Body of pancreas (tissue), 4 donors: ENCODE results near the gene DDX3X. TPM values are rescaled to one million over a fixed set of nuclear protein-coding genes. Genes with fewer than 3 reads are reported as not detected.
A peak's percentile ranks its signal among the peaks of the same experiment; 100 is the strongest.

Source experiments
- ATAC-seq: fragments of 150-250 bp; one replicate; pipeline ENCODE4 v1.9.1; 2016
- DNase-seq, 4 donors: peaks; one replicate each; pipeline ENCODE4 v3.0.0-alpha.2; 2019
- H3K27ac ChIP-seq, 4 donors: fragments of 200-600 bp; sonication (generic); 1 replicate in 3 of 4; 2 replicates in 1 of 4; pipeline versions ENCODE4 v1.5.1 to v1.6.1; 2016 to 2019; ENCODE audit warnings: mild to moderate bottlenecking in 1 of 4, mixed read lengths in 1 of 4, moderate library complexity in 1 of 4
- H3K27me3 ChIP-seq, 2 donors: fragments of 200-600 bp; sonication (generic); one replicate each; pipeline ENCODE4 v1.6.0; 2016; ENCODE audit warnings: mild to moderate bottlenecking in 1 of 2
- H3K36me3 ChIP-seq, 2 donors: fragments of 200-600 bp; sonication (generic); replicated peaks in 1 of 2; 2 replicates each; pipeline ENCODE4 v1.5.1; 2016; ENCODE audit warnings: low read depth in 2 of 2; ENCODE audit not compliant: insufficient read depth in 1 of 2
- H3K4me1 ChIP-seq: fragments of 200-600 bp; sonication (generic); one replicate; pipeline ENCODE4 v1.6.0; 2016
- H3K4me3 ChIP-seq, 2 donors: fragments of 200-600 bp; sonication (generic); 1 replicate in 1 of 2; 2 replicates in 1 of 2; pipeline ENCODE4 v1.5.1; 2016 to 2019
- H3K9me3 ChIP-seq, 3 donors: fragments of 200-600 bp; sonication (generic); 1 replicate in 2 of 3; 2 replicates in 1 of 3; pipeline ENCODE4 v1.5.1; 2016
- POLR2A ChIP-seq, 3 donors: fragments of 450-650 bp; IDR thresholded peaks; one replicate each; pipeline ENCODE4 v1.6.1; 2016; ENCODE audit warnings: antibody characterized with exemption in 3 of 3, mild to moderate bottlenecking in 2 of 3
- WGBS, 2 donors: methylation state at CpG; one replicate each; pipeline ENCODE4 v1.1.5; 2017; 5-methylcytosine and 5-hydroxymethylcytosine counted together
- intact Hi-C: fragments of 100-400 bp; cut with DNase I; formaldehyde crosslinking; loops from one replicate; pipeline ENCODE4 v1.15.1; 2023
- total RNA-seq, 2 donors: library from RNA; depleted of rRNA; stranded (reverse); fragments of >200 nt; gene quantifications; one replicate each; pipeline ENCODE4 v1.1.0, GENCODE V29; 2016
- TF ChIP-seq, protein P1 (sequence below), 7 experiments: fragments of 450-650 bp in 4 of 7; fragments of 200-600 bp in 3 of 7; sonication (generic) in 3 of 7; IDR thresholded peaks; one replicate each; pipeline ENCODE4 v1.5.1; 2016 to 2019; ENCODE audit warnings: antibody characterized with exemption in 7 of 7

Gene DDX3X
- total RNA-seq, 2 donors from 2014 or later, result 104 to 127 TPM

DNA sequence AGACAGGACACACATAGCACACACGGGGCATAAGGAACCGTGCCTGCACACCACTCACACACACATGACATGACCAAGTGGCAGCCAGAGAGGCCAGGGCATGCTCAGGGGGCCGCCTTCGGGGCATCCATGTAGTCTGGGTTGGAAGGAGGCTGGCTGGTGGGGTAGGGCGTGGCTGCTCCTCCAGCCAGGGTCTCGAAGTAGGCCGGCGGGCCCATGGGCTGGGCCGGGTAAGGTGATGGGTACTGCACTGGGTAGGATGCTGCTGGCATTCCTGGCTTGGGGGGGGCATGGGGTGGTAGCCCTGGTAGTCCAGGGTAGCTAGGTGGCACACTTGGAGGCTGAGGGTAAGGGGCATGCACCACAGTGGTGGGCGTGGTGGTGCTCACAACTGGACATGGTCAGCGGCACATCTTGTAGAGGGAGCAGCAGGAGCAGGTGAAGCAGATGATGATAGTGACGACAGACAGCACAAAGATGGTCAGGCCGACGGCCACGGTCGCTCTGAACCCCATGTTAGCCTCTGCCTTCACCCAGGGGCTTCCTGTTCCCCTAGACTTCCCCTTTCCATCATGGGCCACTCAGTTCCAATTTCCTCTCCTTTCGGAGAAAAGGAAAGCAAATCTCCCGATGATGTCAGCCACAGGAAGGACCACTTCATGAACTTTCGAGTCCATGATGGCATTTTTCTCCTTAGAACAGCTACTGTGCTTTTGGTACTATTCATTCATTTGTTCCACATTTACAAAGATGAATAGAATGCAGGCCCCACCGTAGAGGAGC lies 10.9 kb upstream of the DDX3X start:
- Histone ChIP-seq H3K4me1 (no peaks in the 10 kb centered on the region), H3K36me3 (no peaks in the 10 kb centered on the region), H3K4me3 (no peak overlapping the region), H3K27me3 (no peaks in the 10 kb centered on the region), H3K27ac (no peak overlapping the region), H3K9me3 (no peaks in the 10 kb centered on the region)
- ATAC-seq (no peak), DNase-seq (peak in 1 of 4 donors; percentile 3)
- no peak for TF ChIP-seq POLR2A (IDR thresholded peaks at IDR 0.05)
- TF ChIP-seq, protein P1, sequence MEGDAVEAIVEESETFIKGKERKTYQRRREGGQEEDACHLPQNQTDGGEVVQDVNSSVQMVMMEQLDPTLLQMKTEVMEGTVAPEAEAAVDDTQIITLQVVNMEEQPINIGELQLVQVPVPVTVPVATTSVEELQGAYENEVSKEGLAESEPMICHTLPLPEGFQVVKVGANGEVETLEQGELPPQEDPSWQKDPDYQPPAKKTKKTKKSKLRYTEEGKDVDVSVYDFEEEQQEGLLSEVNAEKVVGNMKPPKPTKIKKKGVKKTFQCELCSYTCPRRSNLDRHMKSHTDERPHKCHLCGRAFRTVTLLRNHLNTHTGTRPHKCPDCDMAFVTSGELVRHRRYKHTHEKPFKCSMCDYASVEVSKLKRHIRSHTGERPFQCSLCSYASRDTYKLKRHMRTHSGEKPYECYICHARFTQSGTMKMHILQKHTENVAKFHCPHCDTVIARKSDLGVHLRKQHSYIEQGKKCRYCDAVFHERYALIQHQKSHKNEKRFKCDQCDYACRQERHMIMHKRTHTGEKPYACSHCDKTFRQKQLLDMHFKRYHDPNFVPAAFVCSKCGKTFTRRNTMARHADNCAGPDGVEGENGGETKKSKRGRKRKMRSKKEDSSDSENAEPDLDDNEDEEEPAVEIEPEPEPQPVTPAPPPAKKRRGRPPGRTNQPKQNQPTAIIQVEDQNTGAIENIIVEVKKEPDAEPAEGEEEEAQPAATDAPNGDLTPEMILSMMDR (IDR thresholded peaks at IDR 0.05), result no peak
- WGBS, 2 donors, result 60 to 81% methylated on average over 2 to 20 of the region's 20 CpGs
- intact Hi-C loops, result no loop called here

DNA sequence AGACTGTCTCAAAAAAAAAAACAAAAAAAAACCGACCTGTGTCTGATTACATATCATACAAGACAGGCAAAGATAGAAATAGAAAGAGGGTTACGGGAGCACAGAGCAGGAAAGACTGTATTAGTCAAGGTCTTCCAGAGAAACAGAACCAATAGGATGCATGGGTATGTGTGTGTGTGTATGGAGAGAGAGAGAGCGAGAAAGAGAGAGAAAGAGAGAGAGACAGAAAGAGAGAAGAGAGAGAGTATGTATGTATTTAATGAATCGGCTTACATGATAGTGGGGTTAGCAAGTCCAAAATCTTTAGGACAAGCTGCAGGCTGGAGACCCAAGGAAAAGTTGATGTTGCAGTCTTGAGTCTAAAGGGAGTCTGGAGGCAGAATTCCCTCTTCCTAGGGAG lies 7.5 kb upstream of the DDX3X start:
- intact Hi-C loops, result no loop called here
- Histone ChIP-seq H3K4me3 (no peak overlapping the region), H3K27ac (no peak overlapping the region), H3K27me3 (no peaks in the 10 kb centered on the region), H3K4me1 (no peaks in the 10 kb centered on the region), H3K36me3 (no peaks in the 10 kb centered on the region), H3K9me3 (no peaks in the 10 kb centered on the region)
- ATAC-seq (no peak), DNase-seq (no peak)
- TF ChIP-seq, protein P1 (IDR thresholded peaks at IDR 0.05), result no peak
- TF ChIP-seq POLR2A (IDR thresholded peaks at IDR 0.05), result no peak
- WGBS, 2 donors, result 85 to 87% methylated on average over 4 of the region's 4 CpGs

DNA sequence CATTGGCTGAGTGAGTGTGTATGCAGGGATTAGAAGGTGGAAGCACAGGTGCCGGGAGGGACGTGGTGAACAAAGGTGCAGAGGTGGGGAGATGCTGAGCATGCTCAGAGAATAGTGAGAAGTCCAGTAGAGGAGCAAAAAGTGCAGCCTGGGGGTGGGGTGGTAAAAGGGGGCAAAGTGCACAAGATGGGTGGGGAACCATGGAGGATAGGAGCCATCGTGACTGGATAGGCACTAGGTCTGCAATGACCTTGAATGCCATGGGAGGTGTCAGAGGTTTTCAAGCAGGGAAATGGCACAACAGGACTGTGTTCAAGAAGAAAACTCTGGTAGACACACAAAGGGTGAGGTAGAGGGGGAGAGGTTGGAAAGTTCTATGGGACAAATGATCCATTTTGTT lies 6.6 kb upstream of the DDX3X start:
- Histone ChIP-seq H3K9me3 (no peaks in the 10 kb centered on the region), H3K4me1 (no peaks in the 10 kb centered on the region), H3K4me3 (no peak overlapping the region), H3K36me3 (no peaks in the 10 kb centered on the region), H3K27me3 (no peaks in the 10 kb centered on the region), H3K27ac (no peak overlapping the region)
- DNase-seq (no peak), ATAC-seq (no peak)
- intact Hi-C loops, result no loop called here
- WGBS, 2 donors, result 78 to 89% methylated on average over 3 of the region's 3 CpGs
- no peak for TF ChIP-seq POLR2A (IDR thresholded peaks at IDR 0.05)
- TF ChIP-seq, protein P1 (IDR thresholded peaks at IDR 0.05), result no peak

DNA sequence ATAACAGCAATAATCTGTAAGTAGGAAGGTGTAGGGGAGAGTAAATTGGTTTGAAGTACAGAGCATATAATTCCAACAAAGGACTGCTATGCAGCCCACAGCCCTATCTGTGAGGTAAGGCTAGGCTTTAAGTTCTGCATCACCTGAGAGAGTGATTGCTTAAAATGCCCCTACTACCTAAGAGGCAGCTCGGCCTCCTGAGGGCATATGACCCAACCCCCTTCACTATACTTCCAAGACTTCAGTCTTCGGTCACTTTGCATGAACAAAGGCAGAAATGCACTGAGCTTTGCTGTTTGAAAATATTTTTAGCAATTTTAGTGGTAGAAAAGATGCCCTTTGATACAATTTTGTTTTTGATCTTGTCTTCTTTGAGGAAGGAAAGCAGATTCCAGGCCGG lies 4.9 kb upstream of the DDX3X start:
- Histone ChIP-seq H3K36me3 (no peaks in the 10 kb centered on the region), H3K27me3 (no peaks in the 10 kb centered on the region), H3K4me3 (no peak overlapping the region), H3K9me3 (no peaks in the 10 kb centered on the region), H3K4me1 (no peaks in the 10 kb centered on the region), H3K27ac (no peak overlapping the region)
- intact Hi-C loops, result no loop called here
- ATAC-seq (no peak), DNase-seq (no peak)
- WGBS, 2 donors, result 67 to 83% methylated on average over 2 to 3 of the region's 3 CpGs
- no peak for TF ChIP-seq POLR2A (IDR thresholded peaks at IDR 0.05)
- TF ChIP-seq, protein P1 (IDR thresholded peaks at IDR 0.05), result no peak

DNA sequence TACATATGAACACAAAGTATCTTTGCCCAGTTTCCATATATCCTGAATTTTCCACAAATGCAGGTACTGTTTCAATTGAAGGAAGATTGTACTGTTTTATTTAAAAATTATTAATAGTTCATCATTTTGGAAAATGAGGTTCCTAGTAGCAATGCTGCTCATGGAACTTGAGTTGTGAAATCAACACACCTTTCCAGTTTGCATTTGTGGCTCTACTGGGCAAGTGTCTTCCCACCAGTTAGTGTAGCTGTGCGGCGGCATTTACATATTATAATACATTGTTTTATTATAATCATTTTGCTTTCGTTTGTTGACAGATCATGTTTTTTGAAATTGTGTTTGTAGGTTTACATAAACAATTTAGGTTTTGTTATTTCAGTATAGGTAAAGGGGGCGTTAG lies 2.0 kb upstream of the DDX3X start:
- intact Hi-C loops, result no loop called here
- DNase-seq (no peak), ATAC-seq (no peak)
- Histone ChIP-seq H3K4me3 (no peak overlapping the region), H3K27me3 (no peaks in the 10 kb centered on the region), H3K27ac (peak overlapping the region in 3 of 4 donors; percentile 98 to 100 (median 99)), H3K4me1 (no peaks in the 10 kb centered on the region), H3K9me3 (no peaks in the 10 kb centered on the region), H3K36me3 (no peaks in the 10 kb centered on the region)
- TF ChIP-seq POLR2A (IDR thresholded peaks at IDR 0.05), result no peak
- TF ChIP-seq, protein P1 (IDR thresholded peaks at IDR 0.05), result no peak
- WGBS, 2 donors, result 49 to 72% methylated on average over 4 of the region's 4 CpGs
